Measurements from ENCODE around the gene COG5.

COG5 gene

DNA sequence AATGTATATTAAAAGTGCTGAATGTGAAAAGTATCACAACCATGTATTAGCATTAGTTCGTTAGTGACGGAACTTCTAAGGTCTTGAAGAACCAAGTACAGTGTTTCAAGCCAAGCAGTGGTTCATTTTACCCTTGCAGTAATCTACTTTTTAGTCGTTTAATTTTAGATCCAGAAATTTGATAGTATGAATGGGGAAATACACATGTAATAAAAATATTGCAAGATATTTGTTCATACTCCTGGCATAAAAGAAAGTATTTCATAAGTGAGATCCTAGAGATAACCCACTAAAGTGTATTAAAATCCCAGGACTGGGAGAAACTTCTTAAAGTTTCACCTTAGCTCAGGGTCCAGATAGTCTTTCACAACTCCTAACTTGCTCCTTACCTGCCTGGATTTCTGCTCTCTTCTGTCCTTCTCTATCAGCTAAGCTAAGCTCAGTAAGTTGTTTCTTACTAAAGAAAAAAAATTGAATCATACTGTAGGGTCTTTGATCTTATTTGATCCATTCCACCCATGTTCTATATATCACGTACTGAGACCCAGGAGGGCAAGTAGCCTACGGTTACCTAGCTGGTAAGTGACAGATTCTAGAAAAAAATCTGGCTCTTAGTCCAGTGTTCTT lies 17.8 kb upstream of the COG5 start:
- TF ChIP-seq CTCF (IDR thresholded peaks at IDR 0.05; ENCODE audit: control insufficient read depth, extremely low read depth, insufficient read depth), result no peak
- H3K4me3 ChIP-seq (ENCODE audit: low read depth, low read length), result peak overlapping the region; percentile 62
- no peak for DNase-seq (ENCODE audit: low read depth)

- no peak for TF ChIP-seq CTCF (IDR thresholded peaks at IDR 0.05; ENCODE audit: control insufficient read depth, extremely low read depth, insufficient read depth)
- DNase-seq (ENCODE audit: low read depth), result no peak
- H3K4me3 ChIP-seq (ENCODE audit: low read depth, low read length), result peak overlapping the region; percentile 62
These were observed 17.1 kb upstream of the COG5 start for GRCh38 chr7:107580716-107581383.

DNA sequence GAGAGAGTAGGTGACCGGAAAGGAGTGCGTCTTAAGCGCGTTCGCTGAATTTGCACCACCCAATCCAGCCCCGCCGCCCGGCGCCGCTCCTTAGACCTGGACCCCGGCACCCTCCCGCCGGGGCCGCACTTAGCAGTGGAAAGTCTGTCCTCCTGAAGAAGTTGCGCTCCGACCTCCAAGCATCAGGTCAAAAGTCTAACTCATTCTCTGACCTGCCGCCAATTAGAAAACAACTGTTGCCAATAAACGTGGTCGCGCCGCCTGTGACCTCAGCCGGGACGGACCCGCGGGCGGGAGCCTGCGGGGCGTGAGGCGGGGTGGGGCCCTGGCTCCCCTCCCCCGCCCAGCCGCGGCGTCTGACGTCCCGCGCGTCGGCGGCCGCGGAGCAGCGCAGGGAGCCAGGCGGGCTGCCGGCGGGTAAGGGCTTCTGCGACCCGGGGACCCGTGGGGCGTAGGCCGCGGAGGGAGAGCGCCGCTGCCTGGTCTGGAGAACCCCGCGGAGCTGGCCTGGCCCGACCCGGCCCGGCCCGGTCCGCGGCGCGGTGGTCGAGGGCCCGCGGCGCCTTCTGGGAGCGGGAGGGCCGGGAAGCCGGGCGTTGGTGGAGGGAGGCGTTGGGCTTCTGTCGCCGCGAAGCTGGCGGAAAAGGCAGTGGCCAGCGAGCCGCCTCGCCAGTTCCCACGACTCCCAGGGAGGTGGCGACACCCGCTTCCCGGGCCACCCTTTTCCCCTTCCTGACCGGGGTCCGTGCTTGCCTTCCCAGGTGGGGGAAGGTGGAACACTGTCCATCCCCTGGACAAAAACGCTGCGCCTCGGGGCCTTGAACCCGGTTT lies 16.4 kb upstream of the COG5 start, which contains the start of gene BCAP29:
TSS of gene BCAP29 (plus strand) at position 362 of the 831 bp plus-strand sequence. CDS start 527 bp downstream, outside the sequence.
- no peak for DNase-seq (ENCODE audit: low read depth)
- H3K4me3 ChIP-seq (ENCODE audit: low read depth, low read length), result peak within 1 kb of the TSS; percentile 62
- TF ChIP-seq CTCF (IDR thresholded peaks at IDR 0.05; ENCODE audit: control insufficient read depth, extremely low read depth, insufficient read depth), result peak; percentile 52

DNA sequence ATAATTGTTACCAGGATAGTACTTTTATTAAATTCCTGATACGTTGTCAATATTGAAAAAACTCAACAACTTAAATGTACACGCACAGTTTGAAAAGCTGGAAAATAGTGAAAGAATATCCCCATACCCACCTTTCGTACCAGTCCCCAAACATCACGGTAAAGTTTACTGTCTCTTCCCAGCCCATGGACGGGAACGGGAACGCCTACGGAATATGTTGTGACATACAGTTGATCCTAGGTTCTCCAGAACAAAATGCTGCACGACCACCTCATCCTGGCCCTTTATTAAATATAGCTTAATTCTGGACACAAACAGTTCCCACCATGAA lies 15.8 kb upstream of the COG5 start:
- peak overlapping the region; percentile 62 for H3K4me3 ChIP-seq (ENCODE audit: low read depth, low read length)
- DNase-seq (ENCODE audit: low read depth), result no peak
- no peak for TF ChIP-seq CTCF (IDR thresholded peaks at IDR 0.05; ENCODE audit: control insufficient read depth, extremely low read depth, insufficient read depth)

GRCh38 chr7:107573537-107573936 lies 9.8 kb upstream of the COG5 start:
- no peak for TF ChIP-seq CTCF (IDR thresholded peaks at IDR 0.05; ENCODE audit: control insufficient read depth, extremely low read depth, insufficient read depth)
- DNase-seq (ENCODE audit: low read depth), result no peak
- no peak overlapping the region for H3K4me3 ChIP-seq (ENCODE audit: low read depth, low read length)

GRCh38 chr7:107570298-107570697 lies 6.6 kb upstream of the COG5 start:
- TF ChIP-seq CTCF (IDR thresholded peaks at IDR 0.05; ENCODE audit: control insufficient read depth, extremely low read depth, insufficient read depth), result no peak
- H3K4me3 ChIP-seq (ENCODE audit: low read depth, low read length), result no peak overlapping the region
- no peak for DNase-seq (ENCODE audit: low read depth)
